Measurements from ENCODE around the gene VSIG4.
"Not testable (repeated sequence)": the region's sequence is repeated elsewhere in the genome, so short reads cannot be mapped to it uniquely, and the experiment has no call there.

The VSIG4 gene

GRCh38 chrX:65977161-65977560 is 62.7 kb downstream of the VSIG4 start:
- DNase-seq (ENCODE audit: low read depth in 2 of 2): not testable (repeated sequence)

- no peak for DNase-seq (ENCODE audit: low read depth in 2 of 2)
Measured at GRCh38 chrX:65976161-65976560, 63.7 kb downstream of the VSIG4 start.

- DNase-seq (ENCODE audit: low read depth in 2 of 2): not testable (repeated sequence)
Measured at GRCh38 chrX:65975161-65975751, 64.6 kb downstream of the VSIG4 start.

All from stimulated activated CD8-positive, alpha-beta memory T cell treated with anti-CD3 and anti-CD28 coated beads, Interleukin-2, amount 100 ng/mL, for 1 hour (primary cell).